HepG2 (cell line): ENCODE measurements around the gene OSCP1. TPM values are rescaled to one million over a fixed set of nuclear protein-coding genes. Genes with fewer than 3 reads are reported as not detected.
A peak's percentile ranks its signal among the peaks of the same experiment; 100 is the strongest.

Experiments used
- ATAC-seq: fragments of 200-7000 bp; cut with Tn5 transposase; 3 replicates; pipeline ENCODE4 v1.9.1; 2020; ENCODE audit warnings: mild to moderate bottlenecking, moderate library complexity
- BruUV-seq: library from RNA; stranded (reverse); fragments of 400-500 nt; replicated peaks from 2 replicates; lab custom pipeline; 2021; lab: Mats Ljungman, UMichigan
- CTCF ChIA-PET: fragments of 300-600 bp; formaldehyde crosslinking; extraction: SDS; loops from one replicate; lab custom pipeline; 2021; ENCODE audit warnings: low total read pairs, inconsistent platforms, low intra/inter-chr PET ratio; lab: Yijun Ruan, JAX
- POLR2A ChIA-PET: fragments of 350-600 bp; sonication (Branson Sonifier 250); formaldehyde crosslinking; loops from one replicate; lab custom pipeline; 2020; ENCODE audit warnings: antibody characterized with exemption, inconsistent platforms; lab: Yijun Ruan, JAX
- DNase-seq: peaks from one replicate; pipeline ENCODE4 v3.0.0-alpha.2; 2015; ENCODE audit warnings: low spot score
- FAIRE-seq: peaks from 3 replicates; lab custom pipeline; 2011; peaks lifted over from hg19 to GRCh38; lab: Jason Lieb, UNC
- H2AFZ ChIP-seq: one replicate; pipeline ENCODE4 v1.6.1; 2011; ENCODE audit warnings: low read length, inconsistent platforms
- H3K27ac ChIP-seq: fragments of 300-600 bp; 3 replicates; pipeline ENCODE4 v1.8.0; 2011; ENCODE audit warnings: mixed run types, mild to moderate bottlenecking, mixed read lengths, low read length, inconsistent platforms; ENCODE audit not compliant: insufficient read depth; ENCODE audit errors: extremely low read length
- H3K27me3 ChIP-seq, 2 experiments: fragments of 200-600 bp in 1 of 2; 2 replicates in 1 of 2; 3 replicates in 1 of 2; pipeline versions ENCODE4 v1.6.0 to v1.8.0; 2011; ENCODE audit warnings: low read length in 2 of 2, mild to moderate bottlenecking in 2 of 2, moderate library complexity in 2 of 2, inconsistent platforms in 1 of 2; ENCODE audit not compliant: insufficient read depth in 2 of 2, control insufficient read depth in 1 of 2
- H3K36me3 ChIP-seq, 2 experiments: fragments of 200-600 bp in 1 of 2; replicated peaks in 1 of 2; 2 replicates in 1 of 2; 3 replicates in 1 of 2; pipeline versions ENCODE4 v1.5.1 to v1.8.0; 2011; ENCODE audit warnings: low read length in 2 of 2, inconsistent platforms in 1 of 2; ENCODE audit not compliant: insufficient read depth in 2 of 2, control insufficient read depth in 1 of 2
- H3K4me1 ChIP-seq: 2 replicates; pipeline ENCODE4 v1.5.1; 2012; ENCODE audit warnings: low read length, inconsistent platforms; ENCODE audit not compliant: insufficient read depth
- H3K4me2 ChIP-seq: 2 replicates; pipeline ENCODE4 v1.6.0; 2011; ENCODE audit warnings: low read depth, low read length, inconsistent platforms
- H3K4me3 ChIP-seq, 3 experiments: fragments of 200-600 bp in 1 of 3; sonication (generic), shearing (Covaris generic) in 1 of 3; replicated peaks in 1 of 3; 2 replicates each; pipeline ENCODE4 v1.5.1; 2011 to 2016; ENCODE audit warnings: low read length in 3 of 3, inconsistent platforms in 2 of 3, low read depth in 2 of 3, mild to moderate bottlenecking in 2 of 3, control low read depth in 1 of 3, mixed read lengths in 1 of 3; ENCODE audit not compliant: insufficient read depth in 1 of 3
- H3K79me2 ChIP-seq: one replicate; pipeline ENCODE4 v1.6.1; 2011; ENCODE audit warnings: low read length, inconsistent platforms; ENCODE audit not compliant: insufficient read depth
- H3K9ac ChIP-seq: 2 replicates; pipeline ENCODE4 v1.6.0; 2011; ENCODE audit warnings: mild to moderate bottlenecking, low read depth, low read length, inconsistent platforms; ENCODE audit not compliant: insufficient read depth
- H3K9me3 ChIP-seq: 2 replicates; pipeline ENCODE4 v1.5.1; 2012; ENCODE audit warnings: mild to moderate bottlenecking, low read length
- H4K20me1 ChIP-seq: 2 replicates; pipeline ENCODE4 v1.6.0; 2011; ENCODE audit warnings: inconsistent platforms, mild to moderate bottlenecking, low read length, moderate library complexity; ENCODE audit not compliant: insufficient read depth
- CEBPB ChIP-seq: IDR thresholded peaks from 2 replicates; pipeline ENCODE4 v1.6.1; 2011; ENCODE audit warnings: low read depth, low read length, improper control_type of control experiment, borderline replicate concordance
- FOXC1 ChIP-seq: sonication (generic); formaldehyde crosslinking; IDR thresholded peaks from 2 replicates; pipeline ENCODE4 v1.8.0; 2022; ENCODE audit warnings: mild to moderate bottlenecking, missing genetic modification reagents, borderline replicate concordance
- HCFC1 ChIP-seq: fragments of 150-350 bp; IDR thresholded peaks from 2 replicates; pipeline ENCODE4 v1.6.1; 2014; ENCODE audit warnings: low read depth, low read length
- SIX4 ChIP-seq: sonication (generic); formaldehyde crosslinking; IDR thresholded peaks from 2 replicates; pipeline ENCODE4 v1.4.0; 2020; ENCODE audit warnings: missing genetic modification reagents
- SRSF1 ChIP-seq: fragments of 200-400 bp; formaldehyde crosslinking; optimal IDR thresholded peaks from 2 replicates; pipeline ENCODE3; 2017; ENCODE audit warnings: mild to moderate bottlenecking, low read depth, low read length, moderate library complexity
- TBX2 ChIP-seq: sonication (generic); formaldehyde crosslinking; IDR thresholded peaks from 2 replicates; pipeline ENCODE4 v1.5.0; 2020; ENCODE audit warnings: missing genetic modification reagents, mild to moderate bottlenecking, borderline replicate concordance
- TCF7L2 ChIP-seq: IDR thresholded peaks from 2 replicates; pipeline ENCODE4 v1.6.1; 2011; ENCODE audit warnings: mild to moderate bottlenecking, low read depth, low read length, moderate library complexity
- ZFP91 ChIP-seq: sonication (generic); formaldehyde crosslinking; IDR thresholded peaks from 2 replicates; pipeline ENCODE4 v1.9.0; 2022; ENCODE audit warnings: missing genetic modification reagents, mild to moderate bottlenecking, borderline replicate concordance
- ZNF160 ChIP-seq: sonication (generic); formaldehyde crosslinking; IDR thresholded peaks from 2 replicates; pipeline ENCODE4 v1.8.0; 2022; ENCODE audit warnings: mild to moderate bottlenecking, inconsistent platforms, missing genetic modification reagents
- ZNF451 ChIP-seq: sonication (generic); formaldehyde crosslinking; IDR thresholded peaks from 2 replicates; pipeline ENCODE4 v1.5.0; 2020; ENCODE audit warnings: mild to moderate bottlenecking, missing genetic modification reagents
- ZSCAN31 ChIP-seq: sonication (generic); formaldehyde crosslinking; IDR thresholded peaks from 2 replicates; pipeline ENCODE4 v1.5.0; 2020; ENCODE audit warnings: low read depth, mild to moderate bottlenecking, missing genetic modification reagents
- WGBS: methylation state at CpG from one replicate; pipeline ENCODE4 v1.1.6; 2017; ENCODE audit warnings: low lambda C conversion rate; 5-methylcytosine and 5-hydroxymethylcytosine counted together
- in situ Hi-C: cut with HindIII; loops from 2 replicates; pipeline ENCODE4 v1.10.0; 2017; ENCODE audit warnings: low pct_unique_long_range_greater_than_20kb; ENCODE audit not compliant: extremely low pct_ligation_motif_present
- intact Hi-C: fragments of 100-400 bp; cut with micrococcal nuclease; formaldehyde crosslinking; loops from one replicate; pipeline ENCODE4 v1.10.0; 2022; ENCODE audit not compliant: unreplicated experiment
- polyA plus RNA-seq, 8 experiments: library from polyadenylated mRNA; depleted of rRNA in 3 of 8; stranded (reverse) in 7 of 8; unstranded in 1 of 8; fragments of >200 nt; fragmentation: Illumina TruSeq in 4 of 8; extraction: Trizol in 4 of 8; gene quantifications; 2 replicates each; pipeline versions ENCODE4 v1.2.1 to v1.2.3, GENCODE V29; 2011 to 2016; ENCODE audit warnings: low read depth in 4 of 8, missing spikeins in 1 of 8, mixed read lengths in 1 of 8; ENCODE audit not compliant: insufficient read depth in 1 of 8
- total RNA-seq, 5 experiments: library from RNA; depleted of rRNA; stranded (reverse); fragments of >200 nt; fragmentation: Illumina TruSeq; extraction: Trizol; gene quantifications; 2 replicates each; pipeline ENCODE4 v1.2.3, GENCODE V29; 2016; ENCODE audit warnings: low read depth in 1 of 5
- TF ChIP-seq, protein P1 (sequence below): IDR thresholded peaks from 2 replicates; pipeline ENCODE4 v1.6.1; 2012; ENCODE audit warnings: low read depth, low read length, improper control_type of control experiment
- TF ChIP-seq, protein P2 (sequence below): IDR thresholded peaks from 2 replicates; pipeline ENCODE4 v1.6.1; 2016; ENCODE audit warnings: missing genetic modification reagents, missing compliant biosample characterization
- TF ChIP-seq, protein P3 (sequence below): sonication (generic); formaldehyde crosslinking; IDR thresholded peaks from 2 replicates; pipeline ENCODE4 v1.5.0; 2020; ENCODE audit warnings: mild to moderate bottlenecking, missing genetic modification reagents
- TF ChIP-seq, protein P4 (sequence below): sonication (generic); formaldehyde crosslinking; IDR thresholded peaks from 2 replicates; pipeline ENCODE4 v1.4.0; 2020; ENCODE audit warnings: missing genetic modification reagents

The OSCP1 gene
- total and polyA plus RNA-seq, 2 of the 13 experiments (the other 11 are each of a cell fraction or from before 2014, with no cell fraction given) = 0.60 to 0.84 TPM

- peaks cover 12% of the 10 kb centered on the region for H3K79me2 ChIP-seq
- peak overlapping the region; percentile 31 for H3K27ac ChIP-seq
- ATAC-seq (no peak), DNase-seq (no peak), FAIRE-seq (no peak)
- intact Hi-C loops = no loop called here
- 82% methylated on average over 2 of the region's 2 CpGs for WGBS
- no peak overlapping the region for H3K4me3 ChIP-seq
- no peak overlapping the region for H2AFZ ChIP-seq
- no peak overlapping the region for H3K9ac ChIP-seq
- POLR2A ChIA-PET = interaction anchor here (0.6 to 9.5 kb wide), 2 partner anchors 10 kb away, joined by 3 to 391 read pairs; partner anchors contain the start of gene LSM10
- H3K36me3 ChIP-seq = peaks cover 6 to 29% of the 10 kb centered on the region in 2 experiments; a peak in 4 of 5 replicates
- CTCF ChIA-PET = no interaction called here
- H3K4me1 ChIP-seq = peaks cover 23% of the 10 kb centered on the region
- H4K20me1 ChIP-seq = peaks cover 4% of the 10 kb centered on the region; the same call in 1 of the 2 replicates
- H3K9me3 ChIP-seq = no peaks in the 10 kb centered on the region
- no peaks in the 10 kb centered on the region; a peak in 1 of 5 replicates for H3K27me3 ChIP-seq
- no peak overlapping the region for H3K4me2 ChIP-seq
- in situ Hi-C loops = no loop called here
- no TSS peak for BruUV-seq
- no peak for TF ChIP-seq SIX4 (CRISPR knock-in tag)
- TF ChIP-seq, protein P1, sequence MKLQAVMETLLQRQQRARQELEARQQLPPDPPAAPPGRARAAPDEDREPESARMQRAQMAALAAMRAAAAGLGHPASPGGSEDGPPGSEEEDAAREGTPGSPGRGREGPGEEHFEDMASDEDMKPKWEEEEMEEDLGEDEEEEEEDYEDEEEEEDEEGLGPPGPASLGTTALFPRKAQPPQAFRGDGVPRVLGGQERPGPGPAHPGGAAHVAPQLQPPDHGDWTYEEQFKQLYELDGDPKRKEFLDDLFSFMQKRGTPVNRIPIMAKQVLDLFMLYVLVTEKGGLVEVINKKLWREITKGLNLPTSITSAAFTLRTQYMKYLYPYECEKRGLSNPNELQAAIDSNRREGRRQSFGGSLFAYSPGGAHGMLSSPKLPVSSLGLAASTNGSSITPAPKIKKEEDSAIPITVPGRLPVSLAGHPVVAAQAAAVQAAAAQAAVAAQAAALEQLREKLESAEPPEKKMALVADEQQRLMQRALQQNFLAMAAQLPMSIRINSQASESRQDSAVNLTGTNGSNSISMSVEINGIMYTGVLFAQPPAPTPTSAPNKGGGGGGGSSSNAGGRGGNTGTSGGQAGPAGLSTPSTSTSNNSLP = no peak
- TF ChIP-seq HCFC1 = no peak
- TF ChIP-seq, protein P2, sequence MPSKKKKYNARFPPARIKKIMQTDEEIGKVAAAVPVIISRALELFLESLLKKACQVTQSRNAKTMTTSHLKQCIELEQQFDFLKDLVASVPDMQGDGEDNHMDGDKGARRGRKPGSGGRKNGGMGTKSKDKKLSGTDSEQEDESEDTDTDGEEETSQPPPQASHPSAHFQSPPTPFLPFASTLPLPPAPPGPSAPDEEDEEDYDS (CRISPR knock-in tag) = no peak
- TF ChIP-seq, protein P3, sequence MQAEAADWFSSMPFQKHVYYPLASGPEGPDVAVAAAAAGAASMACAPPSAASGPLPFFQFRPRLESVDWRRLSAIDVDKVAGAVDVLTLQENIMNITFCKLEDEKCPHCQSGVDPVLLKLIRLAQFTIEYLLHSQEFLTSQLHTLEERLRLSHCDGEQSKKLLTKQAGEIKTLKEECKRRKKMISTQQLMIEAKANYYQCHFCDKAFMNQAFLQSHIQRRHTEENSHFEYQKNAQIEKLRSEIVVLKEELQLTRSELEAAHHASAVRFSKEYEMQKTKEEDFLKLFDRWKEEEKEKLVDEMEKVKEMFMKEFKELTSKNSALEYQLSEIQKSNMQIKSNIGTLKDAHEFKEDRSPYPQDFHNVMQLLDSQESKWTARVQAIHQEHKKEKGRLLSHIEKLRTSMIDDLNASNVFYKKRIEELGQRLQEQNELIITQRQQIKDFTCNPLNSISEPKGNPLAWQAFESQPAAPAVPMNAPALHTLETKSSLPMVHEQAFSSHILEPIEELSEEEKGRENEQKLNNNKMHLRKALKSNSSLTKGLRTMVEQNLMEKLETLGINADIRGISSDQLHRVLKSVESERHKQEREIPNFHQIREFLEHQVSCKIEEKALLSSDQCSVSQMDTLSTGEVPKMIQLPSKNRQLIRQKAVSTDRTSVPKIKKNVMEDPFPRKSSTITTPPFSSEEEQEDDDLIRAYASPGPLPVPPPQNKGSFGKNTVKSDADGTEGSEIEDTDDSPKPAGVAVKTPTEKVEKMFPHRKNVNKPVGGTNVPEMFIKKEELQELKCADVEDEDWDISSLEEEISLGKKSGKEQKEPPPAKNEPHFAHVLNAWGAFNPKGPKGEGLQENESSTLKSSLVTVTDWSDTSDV (CRISPR knock-in tag) = no peak
- TF ChIP-seq FOXC1 (CRISPR knock-in tag) = no peak
- TF ChIP-seq, protein P4, sequence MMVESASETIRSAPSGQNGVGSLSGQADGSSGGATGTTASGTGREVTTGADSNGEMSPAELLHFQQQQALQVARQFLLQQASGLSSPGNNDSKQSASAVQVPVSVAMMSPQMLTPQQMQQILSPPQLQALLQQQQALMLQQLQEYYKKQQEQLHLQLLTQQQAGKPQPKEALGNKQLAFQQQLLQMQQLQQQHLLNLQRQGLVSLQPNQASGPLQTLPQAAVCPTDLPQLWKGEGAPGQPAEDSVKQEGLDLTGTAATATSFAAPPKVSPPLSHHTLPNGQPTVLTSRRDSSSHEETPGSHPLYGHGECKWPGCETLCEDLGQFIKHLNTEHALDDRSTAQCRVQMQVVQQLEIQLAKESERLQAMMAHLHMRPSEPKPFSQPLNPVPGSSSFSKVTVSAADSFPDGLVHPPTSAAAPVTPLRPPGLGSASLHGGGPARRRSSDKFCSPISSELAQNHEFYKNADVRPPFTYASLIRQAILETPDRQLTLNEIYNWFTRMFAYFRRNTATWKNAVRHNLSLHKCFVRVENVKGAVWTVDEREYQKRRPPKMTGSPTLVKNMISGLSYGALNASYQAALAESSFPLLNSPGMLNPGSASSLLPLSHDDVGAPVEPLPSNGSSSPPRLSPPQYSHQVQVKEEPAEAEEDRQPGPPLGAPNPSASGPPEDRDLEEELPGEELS (CRISPR knock-in tag) = no peak
- no peak for TF ChIP-seq ZSCAN31
- TF ChIP-seq ZNF160 = no peak
- no peak for TF ChIP-seq TCF7L2
- no peak for TF ChIP-seq SRSF1
- no peak for TF ChIP-seq TBX2 (CRISPR knock-in tag)
- TF ChIP-seq ZFP91 (CRISPR knock-in tag) = no peak
- no peak for TF ChIP-seq ZNF451
- TF ChIP-seq CEBPB = no peak
Observed at GRCh38 chr1:36389261-36389660, 61.0 kb downstream of the OSCP1 start.
